ENCODE data around the gene FCRLB. TPM values are rescaled to one million over a fixed set of nuclear protein-coding genes. Genes with fewer than 3 reads are reported as not detected.

Gene FCRLB
- total and polyA plus RNA-seq, 2 donors (not counting 3 experiments of a cell fraction or from before 2014, with no cell fraction given): 0.62 TPM

GRCh38 chr1:161707503-161707902, 13.8 kb upstream of the FCRLB start:
- Histone ChIP-seq H3K27me3 (ENCODE audit: control insufficient read depth in 2 of 2, insufficient read depth in 2 of 2, low read length in 2 of 2) (peaks cover 5 to 18% of the 10 kb centered on the region in 2 experiments), H3K9me1 (replicated peaks; ENCODE audit: control insufficient read depth, extremely low read depth, insufficient read depth, low read length) (no peaks in the 10 kb centered on the region), H4K20me1 (replicated peaks; ENCODE audit: control insufficient read depth, extremely low read depth, insufficient read depth, low read length) (no peaks in the 10 kb centered on the region), H3K9me3 (replicated peaks; ENCODE audit: control insufficient read depth, insufficient read depth, low read length) (no peaks in the 10 kb centered on the region), H3K36me3 (ENCODE audit: control insufficient read depth in 2 of 2, extremely low read depth in 1 of 2, insufficient read depth in 2 of 2, low read length in 2 of 2) (no peaks in the 10 kb centered on the region), H3K9ac (replicated peaks; ENCODE audit: extremely low read depth, insufficient read depth, low read length) (no peak overlapping the region), H3K27ac (ENCODE audit: insufficient read depth, low read depth, low read length) (no peak overlapping the region), H3K4me1 (ENCODE audit: control insufficient read depth, extremely low read depth, insufficient read depth, low read length) (no peaks in the 10 kb centered on the region), H2AFZ (ENCODE audit: low read depth, low read length) (no peak overlapping the region), H3K79me2 (ENCODE audit: control insufficient read depth, insufficient read depth, low read length) (no peaks in the 10 kb centered on the region), H3K4me2 (ENCODE audit: insufficient read depth, low read length) (no peak overlapping the region), H3K4me3 (replicated peaks in 1 of 3; ENCODE audit: insufficient read depth in 1 of 3, low read depth in 1 of 3, low read length in 3 of 3) (no peak overlapping the region)
- no peak for TF ChIP-seq EZH2 (IDR thresholded peaks at IDR 0.05; ENCODE audit: borderline replicate concordance, low read depth, low read length, severe bottlenecking)
- TF ChIP-seq MYC (IDR thresholded peaks at IDR 0.05; ENCODE audit: low read depth, low read length): no peak
- no peak for TF ChIP-seq POLR2AphosphoS5 (IDR thresholded peaks at IDR 0.05; ENCODE audit: insufficient read depth, low read depth, low read length)
- no peak for TF ChIP-seq GATA2 (IDR thresholded peaks at IDR 0.05; ENCODE audit: insufficient read depth, insufficient read length, low read depth, low read length)
- no peak for TF ChIP-seq MAX (IDR thresholded peaks at IDR 0.05; ENCODE audit: insufficient read depth, insufficient read length)
- TF ChIP-seq FOS (IDR thresholded peaks at IDR 0.05; ENCODE audit: borderline replicate concordance, insufficient read depth, low read length): no peak
- TF ChIP-seq, protein P1, sequence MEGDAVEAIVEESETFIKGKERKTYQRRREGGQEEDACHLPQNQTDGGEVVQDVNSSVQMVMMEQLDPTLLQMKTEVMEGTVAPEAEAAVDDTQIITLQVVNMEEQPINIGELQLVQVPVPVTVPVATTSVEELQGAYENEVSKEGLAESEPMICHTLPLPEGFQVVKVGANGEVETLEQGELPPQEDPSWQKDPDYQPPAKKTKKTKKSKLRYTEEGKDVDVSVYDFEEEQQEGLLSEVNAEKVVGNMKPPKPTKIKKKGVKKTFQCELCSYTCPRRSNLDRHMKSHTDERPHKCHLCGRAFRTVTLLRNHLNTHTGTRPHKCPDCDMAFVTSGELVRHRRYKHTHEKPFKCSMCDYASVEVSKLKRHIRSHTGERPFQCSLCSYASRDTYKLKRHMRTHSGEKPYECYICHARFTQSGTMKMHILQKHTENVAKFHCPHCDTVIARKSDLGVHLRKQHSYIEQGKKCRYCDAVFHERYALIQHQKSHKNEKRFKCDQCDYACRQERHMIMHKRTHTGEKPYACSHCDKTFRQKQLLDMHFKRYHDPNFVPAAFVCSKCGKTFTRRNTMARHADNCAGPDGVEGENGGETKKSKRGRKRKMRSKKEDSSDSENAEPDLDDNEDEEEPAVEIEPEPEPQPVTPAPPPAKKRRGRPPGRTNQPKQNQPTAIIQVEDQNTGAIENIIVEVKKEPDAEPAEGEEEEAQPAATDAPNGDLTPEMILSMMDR (IDR thresholded peaks at IDR 0.05; ENCODE audit: extremely low read depth in 1 of 2, insufficient read depth in 1 of 2, low read depth in 1 of 2, low read length in 2 of 2): no peak
- no peak for TF ChIP-seq POLR2A (IDR thresholded peaks at IDR 0.05; ENCODE audit: low read depth, low read length)
- TF ChIP-seq JUN (IDR thresholded peaks at IDR 0.05; ENCODE audit: borderline replicate concordance, insufficient read depth, insufficient read length, low read depth): no peak
- CTCF ChIA-PET: interaction anchor here (1.2 to 1.3 kb wide), 2 partner anchors 16 to 33 kb away, joined by 3 read pairs; no protein-coding TSS in a partner anchor
- POLR2A ChIA-PET: no interaction called here
- dilution Hi-C loops (cut with MboI; ENCODE audit: extremely low pct_ligation_motif_present, low sequenced_read_pairs): no loop called here
- intact Hi-C loops (cut with micrococcal nuclease): no loop called here
- BruUV-seq (replicated peaks): no TSS peak
- FAIRE-seq (no peak), DNase-seq (ENCODE audit: low read depth, low spot score) (no peak)

Data from endothelial cell of umbilical vein (primary cell).